Measurements from ENCODE around the gene CTSL.

CTSL gene

GRCh38 chr9:87722393-87723088, 3.4 kb upstream of the CTSL start:
- TF ChIP-seq GATA3 (IDR thresholded peaks at IDR 0.05; ENCODE audit: low read depth, low read length) (no peak), GATA2 (IDR thresholded peaks at IDR 0.05; ENCODE audit: low read depth, low read length) (no peak)

GRCh38 chr9:87725356-87725899, 491 bp upstream of the CTSL start:
- TF ChIP-seq GATA3 (IDR thresholded peaks at IDR 0.05; ENCODE audit: low read depth, low read length) (no peak), GATA2 (IDR thresholded peaks at IDR 0.05; ENCODE audit: low read depth, low read length) (peak; percentile 47)

GRCh38 chr9:87729246-87729645, 3.3 kb downstream of the CTSL start:
- no peak for TF ChIP-seq GATA2 (IDR thresholded peaks at IDR 0.05; ENCODE audit: low read depth, low read length)
- TF ChIP-seq GATA3 (IDR thresholded peaks at IDR 0.05; ENCODE audit: low read depth, low read length): no peak

- no peak for TF ChIP-seq GATA3 (IDR thresholded peaks at IDR 0.05; ENCODE audit: low read depth, low read length)
- TF ChIP-seq GATA2 (IDR thresholded peaks at IDR 0.05; ENCODE audit: low read depth, low read length): no peak
Measured at GRCh38 chr9:87731321-87731720, 5.4 kb downstream of the CTSL start.

- no peak for TF ChIP-seq GATA2 (IDR thresholded peaks at IDR 0.05; ENCODE audit: low read depth, low read length)
- no peak for TF ChIP-seq GATA3 (IDR thresholded peaks at IDR 0.05; ENCODE audit: low read depth, low read length)
Measured at GRCh38 chr9:87732344-87732743, 6.4 kb downstream of the CTSL start.

- TF ChIP-seq GATA3 (IDR thresholded peaks at IDR 0.05; ENCODE audit: low read depth, low read length) (no peak), GATA2 (IDR thresholded peaks at IDR 0.05; ENCODE audit: low read depth, low read length) (no peak)
Measured at GRCh38 chr9:87732756-87733155, 6.8 kb downstream of the CTSL start.

GRCh38 chr9:87733273-87734052, 7.5 kb downstream of the CTSL start:
- TF ChIP-seq GATA2 (IDR thresholded peaks at IDR 0.05; ENCODE audit: low read depth, low read length) (no peak), GATA3 (IDR thresholded peaks at IDR 0.05; ENCODE audit: low read depth, low read length) (no peak)

- no peak for TF ChIP-seq GATA3 (IDR thresholded peaks at IDR 0.05; ENCODE audit: low read depth, low read length)
- no peak for TF ChIP-seq GATA2 (IDR thresholded peaks at IDR 0.05; ENCODE audit: low read depth, low read length)
Measured at GRCh38 chr9:87734106-87734505, 8.2 kb downstream of the CTSL start.

- TF ChIP-seq GATA3 (IDR thresholded peaks at IDR 0.05; ENCODE audit: low read depth, low read length) (no peak), GATA2 (IDR thresholded peaks at IDR 0.05; ENCODE audit: low read depth, low read length) (no peak)
Measured at GRCh38 chr9:87739546-87739945, 13.6 kb downstream of the CTSL start.

- TF ChIP-seq GATA3 (IDR thresholded peaks at IDR 0.05; ENCODE audit: low read depth, low read length) (no peak), GATA2 (IDR thresholded peaks at IDR 0.05; ENCODE audit: low read depth, low read length) (no peak)
Measured at GRCh38 chr9:87740209-87740608, 14.3 kb downstream of the CTSL start.

- TF ChIP-seq GATA2 (IDR thresholded peaks at IDR 0.05; ENCODE audit: low read depth, low read length) (no peak), GATA3 (IDR thresholded peaks at IDR 0.05; ENCODE audit: low read depth, low read length) (no peak)
Measured at GRCh38 chr9:87741326-87741725, 15.4 kb downstream of the CTSL start.

- TF ChIP-seq GATA3 (IDR thresholded peaks at IDR 0.05; ENCODE audit: low read depth, low read length): no peak
- no peak for TF ChIP-seq GATA2 (IDR thresholded peaks at IDR 0.05; ENCODE audit: low read depth, low read length)
Measured at GRCh38 chr9:87741891-87742290, 16.0 kb downstream of the CTSL start.

- TF ChIP-seq GATA2 (IDR thresholded peaks at IDR 0.05; ENCODE audit: low read depth, low read length) (no peak), GATA3 (IDR thresholded peaks at IDR 0.05; ENCODE audit: low read depth, low read length) (no peak)
Measured at GRCh38 chr9:87742813-87743428, 17.0 kb downstream of the CTSL start.

- TF ChIP-seq GATA3 (IDR thresholded peaks at IDR 0.05; ENCODE audit: low read depth, low read length) (no peak), GATA2 (IDR thresholded peaks at IDR 0.05; ENCODE audit: low read depth, low read length) (no peak)
Measured at GRCh38 chr9:87746186-87746585, 20.3 kb downstream of the CTSL start.
